Trophoblast cell (in vitro differentiated cells and primary cell): Measurements from ENCODE around the gene SLC9B1.
"Not testable (repeated sequence)": the region's sequence is repeated elsewhere in the genome, so short reads cannot be mapped to it uniquely, and the experiment has no call there.

Experiments
- DNase-seq, 2 donors: peaks; one replicate each; pipeline ENCODE4 v3.0.0-alpha.2; 2016
- H2AFZ ChIP-seq: 2 replicates; pipeline ENCODE4 v1.6.1; 2013; ENCODE audit warnings: low read length, moderate library complexity, mild to moderate bottlenecking; ENCODE audit not compliant: insufficient read depth, poor library complexity
- H2AK5ac ChIP-seq: 2 replicates; pipeline ENCODE4 v1.6.1; 2013; ENCODE audit warnings: mild to moderate bottlenecking, low read length
- H2BK120ac ChIP-seq: 2 replicates; pipeline ENCODE4 v1.6.1; 2013; ENCODE audit warnings: low read length, mild to moderate bottlenecking, moderate library complexity; ENCODE audit not compliant: insufficient read depth, poor library complexity
- H2BK12ac ChIP-seq: 2 replicates; pipeline ENCODE4 v1.6.1; 2013; ENCODE audit warnings: mild to moderate bottlenecking, low read length, moderate library complexity
- H2BK5ac ChIP-seq: 2 replicates; pipeline ENCODE4 v1.6.1; 2013; ENCODE audit warnings: low read length, low read depth, moderate library complexity, mild to moderate bottlenecking; ENCODE audit not compliant: poor library complexity
- H3K14ac ChIP-seq: 2 replicates; pipeline ENCODE4 v1.6.1; 2013; ENCODE audit warnings: mild to moderate bottlenecking, low read length
- H3K18ac ChIP-seq: 2 replicates; pipeline ENCODE4 v1.6.1; 2013; ENCODE audit warnings: mild to moderate bottlenecking, low read length
- H3K23ac ChIP-seq: 2 replicates; pipeline ENCODE4 v1.6.1; 2013; ENCODE audit warnings: low read length
- H3K27ac ChIP-seq: 2 replicates; pipeline ENCODE4 v1.5.1; 2013; ENCODE audit warnings: low read depth, mild to moderate bottlenecking, inconsistent platforms, low read length, moderate library complexity
- H3K27me3 ChIP-seq: 2 replicates; pipeline ENCODE4 v1.6.1; 2013; ENCODE audit warnings: inconsistent platforms, mild to moderate bottlenecking, low read length, moderate library complexity; ENCODE audit not compliant: insufficient read depth
- H3K36me3 ChIP-seq, 2 experiments: 1 replicate in 1 of 2; 2 replicates in 1 of 2; pipeline ENCODE4 v1.6.1; 2013; ENCODE audit warnings: low read length in 2 of 2, mild to moderate bottlenecking in 2 of 2, moderate library complexity in 1 of 2; ENCODE audit not compliant: insufficient read depth in 2 of 2, control insufficient read depth in 1 of 2
- H3K4ac ChIP-seq: 2 replicates; pipeline ENCODE4 v1.6.1; 2013; ENCODE audit warnings: low read depth, mild to moderate bottlenecking, low read length, moderate library complexity
- H3K4me1 ChIP-seq, 2 experiments: 1 replicate in 1 of 2; 2 replicates in 1 of 2; pipeline ENCODE4 v1.6.1; 2013; ENCODE audit warnings: low read length in 2 of 2, mild to moderate bottlenecking in 2 of 2, moderate library complexity in 1 of 2; ENCODE audit not compliant: insufficient read depth in 2 of 2, control insufficient read depth in 1 of 2
- H3K4me2 ChIP-seq: 2 replicates; pipeline ENCODE4 v1.6.1; 2013; ENCODE audit warnings: inconsistent platforms, mild to moderate bottlenecking, low read length, moderate library complexity
- H3K4me3 ChIP-seq: 2 replicates; pipeline ENCODE4 v1.5.1; 2013; ENCODE audit warnings: mild to moderate bottlenecking, low read depth, low read length, inconsistent platforms
- H3K79me1 ChIP-seq: one replicate; pipeline ENCODE4 v1.6.1; 2013; ENCODE audit warnings: low read length
- H3K79me2 ChIP-seq: 2 replicates; pipeline ENCODE4 v1.6.1; 2013; ENCODE audit warnings: low read length, mild to moderate bottlenecking; ENCODE audit not compliant: control insufficient read depth, insufficient read depth, poor library complexity
- H3K9ac ChIP-seq: 2 replicates; pipeline ENCODE4 v1.6.1; 2013; ENCODE audit warnings: mild to moderate bottlenecking, low read length
- H3K9me3 ChIP-seq: 2 replicates; pipeline ENCODE4 v1.6.1; 2013; ENCODE audit warnings: low read depth, mild to moderate bottlenecking, control low read depth, inconsistent platforms, low read length; ENCODE audit not compliant: insufficient read depth
- H4K12ac ChIP-seq: 2 replicates; pipeline ENCODE4 v1.6.1; 2013; ENCODE audit warnings: low read depth, mild to moderate bottlenecking, low read length, moderate library complexity
- H4K8ac ChIP-seq: 2 replicates; pipeline ENCODE4 v1.6.1; 2013; ENCODE audit warnings: low read depth, mild to moderate bottlenecking, low read length, moderate library complexity
- H4K91ac ChIP-seq: one replicate; pipeline ENCODE4 v1.6.1; 2013; ENCODE audit warnings: low read depth, mild to moderate bottlenecking, low read length, moderate library complexity
- WGBS: extraction: QIAGEN DNeasy Blood & Tissue Kit; methylation state at CpG from one replicate; pipeline ENCODE4 v1.1.7; 2013; ENCODE audit warnings: missing lambda C conversion rate; ENCODE audit not compliant: insufficient read length, insufficient coverage; ENCODE audit errors: extremely low coverage; 5-methylcytosine and 5-hydroxymethylcytosine counted together

The SLC9B1 gene

DNA sequence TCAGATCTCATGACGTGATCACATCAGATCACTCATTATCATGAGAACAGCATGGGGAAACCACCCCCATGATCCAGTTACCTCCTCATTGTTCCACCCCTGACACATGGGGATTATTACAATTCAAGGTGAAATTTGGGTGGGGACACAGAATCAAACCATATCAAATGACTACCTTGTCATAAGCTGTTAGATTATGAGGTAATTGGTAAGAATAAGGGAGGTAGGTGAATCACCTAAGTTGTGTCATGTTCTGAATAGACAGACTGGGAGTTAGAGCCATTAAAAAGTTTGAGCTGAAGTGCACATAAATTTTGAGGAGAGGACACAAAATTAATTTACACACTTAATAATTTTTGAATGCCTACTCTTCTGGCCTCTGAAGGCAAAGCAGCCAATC lies 24.7 kb downstream of the SLC9B1 start:
- no peak overlapping the region for H2BK5ac ChIP-seq
- no peak overlapping the region for H3K4me3 ChIP-seq
- H3K18ac ChIP-seq, result no peak overlapping the region
- no peak overlapping the region for H4K91ac ChIP-seq
- H3K4me2 ChIP-seq, result no peak overlapping the region
- H2AFZ ChIP-seq, result no peak overlapping the region
- H2AK5ac ChIP-seq, result no peak overlapping the region
- no peak overlapping the region for H2BK120ac ChIP-seq
- H3K36me3 ChIP-seq, result no peaks in the 10 kb centered on the region
- whole genome bisulfite sequencing, result no CpG with 5 or more reads among the region's 1 CpG
- no peaks in the 10 kb centered on the region for H3K27me3 ChIP-seq
- no peak overlapping the region for H4K8ac ChIP-seq
- H3K4ac ChIP-seq, result no peak overlapping the region
- H3K27ac ChIP-seq, result no peak overlapping the region
- no peak overlapping the region for H4K12ac ChIP-seq
- H3K9ac ChIP-seq, result no peak overlapping the region
- H3K79me1 ChIP-seq, result no peaks in the 10 kb centered on the region
- no peak for DNase-seq
- H3K4me1 ChIP-seq, result no peaks in the 10 kb centered on the region
- no peak overlapping the region for H3K14ac ChIP-seq
- H3K23ac ChIP-seq, result no peak overlapping the region
- H3K79me2 ChIP-seq, result no peaks in the 10 kb centered on the region
- H2BK12ac ChIP-seq, result no peak overlapping the region
- H3K9me3 ChIP-seq, result peaks cover 6% of the 10 kb centered on the region

DNA sequence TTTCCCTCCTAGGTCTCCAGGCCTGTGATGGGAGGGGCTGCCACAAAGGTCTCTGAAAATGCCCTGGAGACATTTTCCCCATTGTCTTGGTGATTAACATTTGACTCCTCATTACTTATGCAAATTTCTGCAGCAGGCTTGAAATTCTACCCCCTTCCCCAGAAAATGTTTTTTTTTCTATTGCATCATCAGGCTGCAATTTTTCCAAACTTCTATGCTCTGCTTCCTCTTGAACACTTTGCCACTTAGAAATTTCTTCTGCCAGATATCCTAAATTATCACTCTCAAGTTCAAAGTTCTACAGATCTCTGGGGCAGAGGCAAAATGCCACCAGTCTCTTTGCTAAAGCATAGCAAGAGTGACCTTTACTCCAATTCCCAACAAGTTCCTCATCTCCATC lies 25.5 kb downstream of the SLC9B1 start:
- H3K27me3 ChIP-seq, H3K27ac ChIP-seq, H2BK12ac ChIP-seq, H3K79me2 ChIP-seq, H2AFZ ChIP-seq, H4K8ac ChIP-seq, H2AK5ac ChIP-seq, H3K9me3 ChIP-seq, H3K9ac ChIP-seq, H3K79me1 ChIP-seq, H3K36me3 ChIP-seq, H4K12ac ChIP-seq, H3K14ac ChIP-seq, H3K4me1 ChIP-seq, H3K18ac ChIP-seq, H2BK120ac ChIP-seq, H3K23ac ChIP-seq, H3K4me3 ChIP-seq, H3K4me2 ChIP-seq, H3K4ac ChIP-seq, H4K91ac ChIP-seq, DNase-seq, H2BK5ac ChIP-seq: not testable (repeated sequence)

DNA sequence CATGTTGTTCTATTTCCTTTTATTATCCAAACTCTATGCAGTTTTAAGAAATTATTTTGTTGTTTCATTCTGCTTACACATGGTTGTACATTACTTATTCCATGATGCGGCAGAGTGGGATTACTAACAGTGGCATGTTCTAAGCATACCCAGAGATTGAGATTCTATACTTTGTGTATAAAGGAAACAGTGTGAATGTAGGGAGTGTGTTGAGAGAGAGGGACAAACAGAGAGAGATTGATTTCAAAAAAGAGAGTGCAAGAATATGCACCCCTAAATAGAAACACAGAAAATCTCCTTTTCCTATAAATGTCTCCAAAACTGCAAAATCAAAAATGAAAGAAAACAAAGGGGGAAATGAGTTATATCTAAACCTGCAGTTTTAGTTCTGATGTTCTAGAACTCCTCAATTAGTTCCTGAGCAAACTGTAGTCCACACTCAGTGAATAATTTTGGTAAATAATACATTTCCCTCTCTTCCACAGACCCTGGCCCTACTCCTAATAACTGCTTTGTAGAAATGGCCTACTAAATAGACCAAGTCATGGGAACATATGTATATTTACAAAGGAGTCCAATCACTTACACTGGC lies 31.0 kb downstream of the SLC9B1 start:
- H3K14ac ChIP-seq, result no peak overlapping the region
- DNase-seq, result no peak
- no peak overlapping the region for H2BK120ac ChIP-seq
- H4K12ac ChIP-seq, result no peak overlapping the region
- no peak overlapping the region for H3K27ac ChIP-seq
- no peak overlapping the region for H3K4me3 ChIP-seq
- no peaks in the 10 kb centered on the region for H3K79me2 ChIP-seq
- H2BK12ac ChIP-seq, result no peak overlapping the region
- no CpG with 5 or more reads among the region's 1 CpG for WGBS
- H2AFZ ChIP-seq, result no peak overlapping the region
- H3K79me1 ChIP-seq, result no peaks in the 10 kb centered on the region
- H3K9ac ChIP-seq, result no peak overlapping the region
- no peak overlapping the region for H2AK5ac ChIP-seq
- no peak overlapping the region for H3K4ac ChIP-seq
- H3K9me3 ChIP-seq, result peaks cover 3% of the 10 kb centered on the region
- no peaks in the 10 kb centered on the region for H3K27me3 ChIP-seq
- no peak overlapping the region for H4K91ac ChIP-seq
- H3K36me3 ChIP-seq, result no peaks in the 10 kb centered on the region
- H3K4me1 ChIP-seq, result no peaks in the 10 kb centered on the region
- no peak overlapping the region for H3K4me2 ChIP-seq
- no peak overlapping the region for H3K23ac ChIP-seq
- H2BK5ac ChIP-seq, result no peak overlapping the region
- no peak overlapping the region for H3K18ac ChIP-seq
- H4K8ac ChIP-seq, result no peak overlapping the region

DNA sequence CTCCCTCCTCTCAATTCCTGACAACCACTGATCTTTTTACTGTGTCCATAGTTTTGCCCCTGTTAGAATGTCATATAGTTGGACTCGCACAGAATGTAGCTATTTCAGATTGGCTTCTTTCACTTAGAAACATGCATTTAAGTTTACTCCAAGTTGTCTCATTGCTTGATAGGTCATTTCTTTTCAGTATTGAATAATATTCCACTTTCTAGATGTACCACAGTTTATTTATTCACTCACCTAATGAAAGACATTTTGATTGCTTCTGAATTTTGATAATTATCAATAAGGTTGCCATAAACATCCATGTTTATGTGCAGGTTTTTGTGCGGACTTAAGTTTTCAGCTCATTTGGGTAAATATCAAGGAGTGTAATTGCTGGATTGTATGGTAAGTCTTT lies 38.5 kb downstream of the SLC9B1 start:
- Histone ChIP-seq H3K4ac (no peak overlapping the region), H3K4me3 (no peak overlapping the region), H2AFZ (no peak overlapping the region), H4K8ac (no peak overlapping the region), H3K27me3 (no peaks in the 10 kb centered on the region), H3K79me1 (no peaks in the 10 kb centered on the region), H2AK5ac (no peak overlapping the region), H2BK5ac (no peak overlapping the region), H3K79me2 (no peaks in the 10 kb centered on the region), H3K4me2 (no peak overlapping the region), H2BK12ac (no peak overlapping the region), H4K91ac (no peak overlapping the region), H3K9ac (no peak overlapping the region), H3K23ac (no peak overlapping the region), H3K18ac (no peak overlapping the region), H4K12ac (no peak overlapping the region), H3K36me3 (no peaks in the 10 kb centered on the region), H2BK120ac (no peak overlapping the region), H3K14ac (no peak overlapping the region), H3K9me3 (no peaks in the 10 kb centered on the region), H3K27ac (no peak overlapping the region), H3K4me1 (no peaks in the 10 kb centered on the region)
- no peak for DNase-seq
- no CpG with 5 or more reads among the region's 2 CpGs for WGBS
